Tibial artery (tissue), 4 donors: ENCODE measurements around the gene NUP210L.

Source experiments
- DNase-seq, 2 donors: peaks; one replicate each; pipeline ENCODE4 v3.0.0-alpha.2; 2019
- H3K27ac ChIP-seq, 2 donors: fragments of 200-600 bp; sonication (generic) in 1 of 2; 1 replicate in 1 of 2; 2 replicates in 1 of 2; pipeline ENCODE4 v1.5.1; 2018 to 2019; ENCODE audit warnings: mild to moderate bottlenecking in 1 of 2
- H3K27me3 ChIP-seq, 2 donors: fragments of 200-600 bp; sonication (generic) in 1 of 2; one replicate each; pipeline versions ENCODE4 v1.5.1 to v1.6.0; 2016 to 2019
- H3K36me3 ChIP-seq, 3 donors: fragments of 200-600 bp; sonication (generic) in 2 of 3; one replicate each; pipeline ENCODE4 v1.5.1; 2016 to 2019; ENCODE audit warnings: mild to moderate bottlenecking in 2 of 3
- H3K4me1 ChIP-seq, 4 donors: fragments of 200-600 bp; sonication (generic) in 2 of 4; 1 replicate in 3 of 4; 2 replicates in 1 of 4; pipeline ENCODE4 v1.5.1; 2016 to 2019
- H3K4me3 ChIP-seq, 2 donors: fragments of 200-600 bp; sonication (generic) in 1 of 2; 1 replicate in 1 of 2; 2 replicates in 1 of 2; pipeline ENCODE4 v1.5.1; 2018 to 2019; ENCODE audit warnings: mild to moderate bottlenecking in 2 of 2
- H3K9me3 ChIP-seq, 3 donors: fragments of 200-600 bp; sonication (generic) in 1 of 3; one replicate each; pipeline ENCODE4 v1.5.1; 2016 to 2019
- intact Hi-C: fragments of 100-400 bp; cut with DNase I; formaldehyde crosslinking; loops from one replicate; pipeline ENCODE4 v1.15.0; 2023; ENCODE audit warnings: low total_unique reads
- TF ChIP-seq, protein P1 (sequence below), 2 experiments: fragments of 200-600 bp in 1 of 2; fragments of 450-650 bp in 1 of 2; IDR thresholded peaks; one replicate each; pipeline ENCODE4 v1.5.1; 2017 to 2019; ENCODE audit warnings: antibody characterized with exemption in 2 of 2, mild to moderate bottlenecking in 1 of 2, moderate library complexity in 1 of 2

The NUP210L gene

GRCh38 chr1:153970346-153970745 lies 184.5 kb downstream of the NUP210L start:
- intact Hi-C loops: loop anchor here (10.0 kb wide), 1 partner anchor 46 kb away; the partner anchor contains the start of gene GATAD2B
- Histone ChIP-seq H3K36me3 (peaks cover 14 to 32% (median 19%) of the 10 kb centered on the region in 3 donors), H3K9me3 (no peaks in the 10 kb centered on the region), H3K4me3 (no peak overlapping the region), H3K27me3 (no peaks in the 10 kb centered on the region), H3K27ac (no peak overlapping the region), H3K4me1 (peaks cover 0 to 28% (median 17%) of the 10 kb centered on the region in 4 donors)
- TF ChIP-seq, protein P1, sequence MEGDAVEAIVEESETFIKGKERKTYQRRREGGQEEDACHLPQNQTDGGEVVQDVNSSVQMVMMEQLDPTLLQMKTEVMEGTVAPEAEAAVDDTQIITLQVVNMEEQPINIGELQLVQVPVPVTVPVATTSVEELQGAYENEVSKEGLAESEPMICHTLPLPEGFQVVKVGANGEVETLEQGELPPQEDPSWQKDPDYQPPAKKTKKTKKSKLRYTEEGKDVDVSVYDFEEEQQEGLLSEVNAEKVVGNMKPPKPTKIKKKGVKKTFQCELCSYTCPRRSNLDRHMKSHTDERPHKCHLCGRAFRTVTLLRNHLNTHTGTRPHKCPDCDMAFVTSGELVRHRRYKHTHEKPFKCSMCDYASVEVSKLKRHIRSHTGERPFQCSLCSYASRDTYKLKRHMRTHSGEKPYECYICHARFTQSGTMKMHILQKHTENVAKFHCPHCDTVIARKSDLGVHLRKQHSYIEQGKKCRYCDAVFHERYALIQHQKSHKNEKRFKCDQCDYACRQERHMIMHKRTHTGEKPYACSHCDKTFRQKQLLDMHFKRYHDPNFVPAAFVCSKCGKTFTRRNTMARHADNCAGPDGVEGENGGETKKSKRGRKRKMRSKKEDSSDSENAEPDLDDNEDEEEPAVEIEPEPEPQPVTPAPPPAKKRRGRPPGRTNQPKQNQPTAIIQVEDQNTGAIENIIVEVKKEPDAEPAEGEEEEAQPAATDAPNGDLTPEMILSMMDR (IDR thresholded peaks at IDR 0.05): no peak
- no peak for DNase-seq

- no peaks in the 10 kb centered on the region for H3K27me3 ChIP-seq
- no peaks in the 10 kb centered on the region for H3K9me3 ChIP-seq
- peaks cover under 1 to 18% (median 6%) of the 10 kb centered on the region in 3 donors for H3K36me3 ChIP-seq
- no peak overlapping the region for H3K4me3 ChIP-seq
- DNase-seq: no peak
- TF ChIP-seq, protein P1 (IDR thresholded peaks at IDR 0.05): no peak
- intact Hi-C loops: no loop called here
- H3K4me1 ChIP-seq: peaks cover 0 to 41% (median 25%) of the 10 kb centered on the region in 4 donors
- no peak overlapping the region for H3K27ac ChIP-seq
These were observed 185.9 kb downstream of the NUP210L start for GRCh38 chr1:153968972-153969371.

- peak overlapping the region; percentile 78 to 88 for H3K27ac ChIP-seq
- peaks cover 0 to 43% (median 27%) of the 10 kb centered on the region in 4 donors for H3K4me1 ChIP-seq
- DNase-seq: no peak
- peak overlapping the region; percentile 62 for H3K4me3 ChIP-seq
- H3K27me3 ChIP-seq: no peaks in the 10 kb centered on the region
- TF ChIP-seq, protein P1 (IDR thresholded peaks at IDR 0.05): no peak
- H3K9me3 ChIP-seq: no peaks in the 10 kb centered on the region
- intact Hi-C loops: no loop called here
- H3K36me3 ChIP-seq: peaks cover 0 to 13% (median under 1%) of the 10 kb centered on the region in 3 donors
These were observed 186.5 kb downstream of the NUP210L start for GRCh38 chr1:153968408-153968807.

DNA sequence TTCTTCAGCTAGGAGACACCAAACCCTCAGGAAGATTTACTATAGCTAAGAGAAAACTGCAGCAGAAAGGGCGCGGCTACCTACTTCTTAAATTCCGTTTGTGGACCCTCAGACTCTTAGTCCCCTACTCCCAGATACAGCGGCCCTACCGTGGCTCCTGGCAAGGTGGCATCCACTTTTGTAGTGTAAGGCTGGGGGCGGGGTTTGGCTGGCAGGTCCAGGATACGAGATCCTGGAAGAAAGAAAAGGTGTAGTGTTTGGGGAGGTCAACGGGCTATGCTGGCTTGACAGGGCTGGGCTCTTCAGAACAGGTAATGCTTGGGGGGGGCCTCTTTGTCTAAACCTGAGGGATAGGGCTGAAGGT lies 186.9 kb downstream of the NUP210L start:
- intact Hi-C loops: no loop called here
- DNase-seq: peak; percentile 48 to 75
- TF ChIP-seq, protein P1 (IDR thresholded peaks at IDR 0.05): no peak
- no peaks in the 10 kb centered on the region for H3K9me3 ChIP-seq
- no peaks in the 10 kb centered on the region for H3K27me3 ChIP-seq
- peaks cover 0 to 44% (median 27%) of the 10 kb centered on the region in 4 donors for H3K4me1 ChIP-seq
- peaks cover 0 to 8% (median 0%) of the 10 kb centered on the region in 3 donors for H3K36me3 ChIP-seq
- peak overlapping the region; percentile 78 to 88 for H3K27ac ChIP-seq
- peak overlapping the region; percentile 62 for H3K4me3 ChIP-seq

- TF ChIP-seq, protein P1 (IDR thresholded peaks at IDR 0.05): peak; percentile 17 to 37
- Histone ChIP-seq H3K4me3 (peak within 1 kb of the TSS; percentile 62), H3K4me1 (peaks cover 0 to 50% (median 31%) of the 10 kb centered on the region in 4 donors), H3K36me3 (peaks cover 0 to 2% (median 0%) of the 10 kb centered on the region in 3 donors), H3K27me3 (no peaks in the 10 kb centered on the region), H3K27ac (peak within 1 kb of the TSS; percentile 78 to 88), H3K9me3 (no peaks in the 10 kb centered on the region)
- peak; percentile 94 to 96 for DNase-seq
- intact Hi-C loops: no loop called here
These were observed 187.5 kb downstream of the NUP210L start, which contains the start of gene CREB3L4 for GRCh38 chr1:153967107-153967999. Gene CREB3L4 (plus strand): TSS chr1:153967902. CDS start chr1:153968526, 624 bp downstream.
